Measurements from ENCODE around the gene ATOH8.
A peak's percentile ranks its signal among the peaks of the same experiment; 100 is the strongest.

Gene ATOH8

DNA sequence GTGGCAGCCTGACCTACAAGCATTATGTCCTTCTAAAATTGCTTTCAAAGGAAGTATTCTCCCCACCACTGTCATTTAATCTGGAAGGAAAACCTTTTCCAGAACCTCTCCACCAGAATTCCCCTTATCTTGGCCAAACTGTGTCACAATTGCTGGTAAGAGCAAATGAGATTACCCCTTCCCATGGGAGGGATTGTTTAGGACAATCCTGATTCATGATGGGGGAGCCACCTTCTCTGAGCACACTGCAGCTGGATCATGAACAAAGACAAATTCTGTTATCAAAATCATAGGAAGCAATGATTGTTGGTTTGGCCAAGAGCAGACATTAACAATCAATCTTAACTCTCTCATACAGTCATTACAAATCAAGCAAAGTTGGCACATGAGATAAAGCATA lies 18.1 kb upstream of the ATOH8 start:
- TF ChIP-seq, protein P1, sequence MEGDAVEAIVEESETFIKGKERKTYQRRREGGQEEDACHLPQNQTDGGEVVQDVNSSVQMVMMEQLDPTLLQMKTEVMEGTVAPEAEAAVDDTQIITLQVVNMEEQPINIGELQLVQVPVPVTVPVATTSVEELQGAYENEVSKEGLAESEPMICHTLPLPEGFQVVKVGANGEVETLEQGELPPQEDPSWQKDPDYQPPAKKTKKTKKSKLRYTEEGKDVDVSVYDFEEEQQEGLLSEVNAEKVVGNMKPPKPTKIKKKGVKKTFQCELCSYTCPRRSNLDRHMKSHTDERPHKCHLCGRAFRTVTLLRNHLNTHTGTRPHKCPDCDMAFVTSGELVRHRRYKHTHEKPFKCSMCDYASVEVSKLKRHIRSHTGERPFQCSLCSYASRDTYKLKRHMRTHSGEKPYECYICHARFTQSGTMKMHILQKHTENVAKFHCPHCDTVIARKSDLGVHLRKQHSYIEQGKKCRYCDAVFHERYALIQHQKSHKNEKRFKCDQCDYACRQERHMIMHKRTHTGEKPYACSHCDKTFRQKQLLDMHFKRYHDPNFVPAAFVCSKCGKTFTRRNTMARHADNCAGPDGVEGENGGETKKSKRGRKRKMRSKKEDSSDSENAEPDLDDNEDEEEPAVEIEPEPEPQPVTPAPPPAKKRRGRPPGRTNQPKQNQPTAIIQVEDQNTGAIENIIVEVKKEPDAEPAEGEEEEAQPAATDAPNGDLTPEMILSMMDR (IDR thresholded peaks at IDR 0.05; ENCODE audit: low read depth, low read length): no peak
- in situ Hi-C loops (cut with HindIII; ENCODE audit: low sequenced_read_pairs): no loop called here
- H3K4me3 ChIP-seq (ENCODE audit: low read depth, low read length): no peak overlapping the region
- no peak for DNase-seq (ENCODE audit: low read depth, low spot score)

DNA sequence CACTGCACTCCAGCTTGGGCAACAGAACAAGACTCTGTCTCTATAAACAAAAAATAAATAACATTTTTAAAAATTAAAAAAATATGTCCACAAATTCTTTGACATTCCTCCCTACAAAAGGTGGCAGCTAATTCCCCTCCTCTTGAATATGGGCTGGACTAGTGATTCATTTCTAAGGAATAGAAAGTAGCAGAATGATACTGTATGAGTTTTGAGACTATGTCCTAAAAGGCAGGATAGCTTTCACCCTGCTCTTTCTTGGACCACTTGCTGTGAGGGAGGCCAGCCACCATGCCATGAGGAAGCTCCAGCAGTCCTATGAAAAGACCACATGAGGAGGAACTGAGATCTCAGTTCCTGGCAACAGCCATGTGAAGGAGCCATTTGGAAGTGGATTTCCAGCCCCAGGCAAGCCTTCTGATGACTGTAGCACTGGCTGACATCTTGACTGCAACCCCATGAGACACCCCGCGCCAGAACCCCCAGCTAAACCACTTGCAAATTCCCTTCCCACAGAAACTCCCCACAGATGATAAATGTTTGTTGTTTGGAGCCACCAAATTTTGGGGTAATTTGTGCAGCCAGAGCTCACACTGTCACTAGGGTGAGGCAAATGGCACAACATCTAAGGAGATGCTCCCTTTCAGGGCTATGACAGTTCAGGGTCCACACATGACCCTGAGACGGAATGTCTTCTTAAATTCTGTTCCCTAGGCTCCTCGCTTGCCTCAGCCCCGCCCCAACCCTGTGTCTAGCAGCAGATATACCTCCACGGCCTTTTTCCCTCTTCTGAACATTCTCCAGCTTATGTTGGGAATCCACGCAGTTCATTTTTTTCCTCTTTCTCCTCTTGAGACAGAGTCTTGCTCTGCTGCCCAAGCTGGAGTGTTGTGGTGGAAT lies 17.1 kb upstream of the ATOH8 start:
- in situ Hi-C loops (cut with HindIII; ENCODE audit: low sequenced_read_pairs): no loop called here
- no peak for DNase-seq (ENCODE audit: low read depth, low spot score)
- H3K4me3 ChIP-seq (ENCODE audit: low read depth, low read length): no peak overlapping the region
- TF ChIP-seq, protein P1 (IDR thresholded peaks at IDR 0.05; ENCODE audit: low read depth, low read length): no peak

DNA sequence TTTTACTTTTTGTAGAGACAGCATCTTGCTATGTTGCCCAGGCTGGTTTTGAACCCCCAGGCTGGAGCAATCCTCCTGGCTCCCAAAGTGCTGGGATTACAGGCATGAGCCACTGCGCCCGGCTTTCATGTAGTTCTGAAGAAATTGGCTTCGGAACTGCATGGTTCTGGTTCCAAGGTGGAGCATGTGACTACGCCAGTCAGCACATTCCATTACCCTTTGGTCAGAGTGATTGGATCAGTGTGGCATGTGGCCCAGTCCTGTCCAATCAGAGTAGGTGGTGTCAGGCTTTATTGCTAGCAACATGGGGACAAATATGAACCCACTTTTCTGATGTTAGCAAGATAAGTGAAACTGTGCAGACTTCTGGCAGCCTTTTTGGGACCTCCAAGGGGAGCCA lies 16.3 kb upstream of the ATOH8 start:
- peak; percentile 61 for DNase-seq (ENCODE audit: low read depth, low spot score)
- TF ChIP-seq, protein P1 (IDR thresholded peaks at IDR 0.05; ENCODE audit: low read depth, low read length): no peak
- in situ Hi-C loops (cut with HindIII; ENCODE audit: low sequenced_read_pairs): no loop called here
- H3K4me3 ChIP-seq (ENCODE audit: low read depth, low read length): no peak overlapping the region

DNA sequence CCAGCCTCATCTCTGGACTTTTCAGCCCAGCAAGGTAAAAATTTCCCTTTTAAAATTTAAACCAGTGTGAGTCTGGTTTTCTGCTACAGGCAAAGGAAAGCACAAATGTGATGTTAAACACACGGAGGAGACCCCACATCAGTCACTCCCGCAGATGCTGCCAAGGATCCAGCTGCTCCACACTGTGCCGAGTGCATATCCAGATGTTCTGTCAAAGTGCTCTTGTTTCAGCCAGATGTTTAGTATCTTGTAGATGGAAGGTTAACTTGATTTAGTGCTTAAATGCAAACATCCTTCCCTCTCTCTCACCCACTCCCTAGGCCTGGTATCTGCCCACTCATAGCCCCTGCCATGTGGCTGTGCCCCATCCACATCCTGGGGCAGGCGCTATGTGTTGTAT lies 15.8 kb upstream of the ATOH8 start:
- H3K4me3 ChIP-seq (ENCODE audit: low read depth, low read length): no peak overlapping the region
- TF ChIP-seq, protein P1 (IDR thresholded peaks at IDR 0.05; ENCODE audit: low read depth, low read length): no peak
- DNase-seq (ENCODE audit: low read depth, low spot score): no peak
- in situ Hi-C loops (cut with HindIII; ENCODE audit: low sequenced_read_pairs): no loop called here

DNA sequence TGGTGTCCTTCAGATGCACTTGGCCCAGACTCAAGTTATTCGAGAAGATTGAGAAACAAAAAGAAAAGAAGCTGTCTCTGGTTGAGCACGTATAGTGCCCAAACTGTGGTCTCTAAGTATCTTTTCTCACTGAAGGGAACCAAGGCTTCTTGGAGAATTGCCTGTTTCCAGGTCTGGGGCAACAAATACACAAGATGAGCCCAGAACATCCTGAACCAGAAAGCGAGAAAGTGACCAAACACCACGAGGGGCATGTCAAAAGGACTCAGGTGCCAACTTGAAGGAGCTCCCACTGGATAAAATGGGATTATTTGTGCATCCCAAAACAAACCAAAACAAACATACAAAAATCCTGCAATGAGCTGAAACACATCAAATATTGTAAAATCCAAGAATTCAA lies 13.6 kb upstream of the ATOH8 start:
- TF ChIP-seq, protein P1 (IDR thresholded peaks at IDR 0.05; ENCODE audit: low read depth, low read length): no peak
- H3K4me3 ChIP-seq (ENCODE audit: low read depth, low read length): no peak overlapping the region
- in situ Hi-C loops (cut with HindIII; ENCODE audit: low sequenced_read_pairs): no loop called here
- DNase-seq (ENCODE audit: low read depth, low spot score): no peak

DNA sequence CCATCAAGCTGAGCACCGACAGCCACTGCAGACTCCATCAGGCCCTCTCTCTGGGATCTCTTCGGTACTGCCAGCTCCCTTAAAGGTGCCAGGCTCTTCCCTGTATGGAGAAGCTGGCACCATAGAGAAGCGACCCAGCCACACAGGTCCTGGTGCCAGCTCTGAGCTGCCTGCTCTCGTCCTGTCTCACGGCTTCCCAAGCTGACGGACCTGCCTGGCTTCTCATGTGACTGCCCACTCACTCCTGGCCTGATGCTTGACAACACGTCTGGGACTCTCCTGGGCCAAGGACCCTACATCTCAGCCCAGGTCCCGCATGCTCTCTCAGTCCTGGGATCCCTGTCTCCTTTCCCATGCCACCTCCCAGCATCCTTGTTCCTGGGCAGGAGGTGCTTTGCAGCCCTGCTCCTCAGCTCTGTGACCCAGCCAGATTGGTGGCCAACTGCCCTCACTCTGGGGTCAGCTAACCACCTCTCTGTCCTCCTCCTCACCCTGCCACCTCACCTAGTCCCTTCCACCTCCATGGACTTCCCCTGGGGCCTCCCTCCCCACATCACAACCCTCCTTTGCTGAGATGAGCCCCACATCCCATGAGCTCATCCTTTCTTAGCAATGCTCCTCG lies 12.5 kb upstream of the ATOH8 start:
- in situ Hi-C loops (cut with HindIII; ENCODE audit: low sequenced_read_pairs): no loop called here
- TF ChIP-seq, protein P1 (IDR thresholded peaks at IDR 0.05; ENCODE audit: low read depth, low read length): no peak
- DNase-seq (ENCODE audit: low read depth, low spot score): no peak
- H3K4me3 ChIP-seq (ENCODE audit: low read depth, low read length): no peak overlapping the region
